Stimulated activated CD4-positive, alpha-beta T cell treated with anti-CD3 and anti-CD28 coated beads, TNF-alpha, amount 100 ng/mL, for 48 hours (primary cell): ENCODE measurements around the gene MAGIX.
A peak's percentile ranks its signal among the peaks of the same experiment; 100 is the strongest.
"Not testable (repeated sequence)": the region's sequence is repeated elsewhere in the genome, so short reads cannot be mapped to it uniquely, and the experiment has no call there.

Source experiments
- DNase-seq, 3 donors: peaks; one replicate each; pipeline ENCODE4 v3.0.0-alpha.2; 2020; ENCODE audit warnings: low read depth in 3 of 3

MAGIX gene

GRCh38 chrX:49160908-49161307 lies 1.6 kb upstream of the MAGIX start:
- DNase-seq = no peak

DNA sequence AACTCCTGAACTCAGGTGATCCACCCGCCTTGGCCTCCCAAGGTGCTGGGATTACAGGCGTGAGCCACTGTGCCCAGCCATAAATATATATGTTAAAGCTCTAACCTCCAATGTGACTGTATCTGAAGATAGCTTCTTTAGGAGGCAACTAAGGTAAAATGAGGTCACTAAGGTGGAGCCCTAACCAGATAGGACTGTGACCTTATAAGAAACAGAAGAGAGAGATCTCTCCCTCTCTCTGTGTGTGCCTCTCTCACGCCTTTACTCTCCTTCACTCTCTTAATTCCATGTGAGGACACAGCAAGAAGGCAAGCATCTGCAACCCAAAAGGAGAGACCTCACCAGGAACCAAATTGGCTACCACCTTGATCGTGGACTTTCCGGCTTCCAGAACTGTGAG lies 926 bp upstream of the MAGIX start:
- no peak for DNase-seq

DNA sequence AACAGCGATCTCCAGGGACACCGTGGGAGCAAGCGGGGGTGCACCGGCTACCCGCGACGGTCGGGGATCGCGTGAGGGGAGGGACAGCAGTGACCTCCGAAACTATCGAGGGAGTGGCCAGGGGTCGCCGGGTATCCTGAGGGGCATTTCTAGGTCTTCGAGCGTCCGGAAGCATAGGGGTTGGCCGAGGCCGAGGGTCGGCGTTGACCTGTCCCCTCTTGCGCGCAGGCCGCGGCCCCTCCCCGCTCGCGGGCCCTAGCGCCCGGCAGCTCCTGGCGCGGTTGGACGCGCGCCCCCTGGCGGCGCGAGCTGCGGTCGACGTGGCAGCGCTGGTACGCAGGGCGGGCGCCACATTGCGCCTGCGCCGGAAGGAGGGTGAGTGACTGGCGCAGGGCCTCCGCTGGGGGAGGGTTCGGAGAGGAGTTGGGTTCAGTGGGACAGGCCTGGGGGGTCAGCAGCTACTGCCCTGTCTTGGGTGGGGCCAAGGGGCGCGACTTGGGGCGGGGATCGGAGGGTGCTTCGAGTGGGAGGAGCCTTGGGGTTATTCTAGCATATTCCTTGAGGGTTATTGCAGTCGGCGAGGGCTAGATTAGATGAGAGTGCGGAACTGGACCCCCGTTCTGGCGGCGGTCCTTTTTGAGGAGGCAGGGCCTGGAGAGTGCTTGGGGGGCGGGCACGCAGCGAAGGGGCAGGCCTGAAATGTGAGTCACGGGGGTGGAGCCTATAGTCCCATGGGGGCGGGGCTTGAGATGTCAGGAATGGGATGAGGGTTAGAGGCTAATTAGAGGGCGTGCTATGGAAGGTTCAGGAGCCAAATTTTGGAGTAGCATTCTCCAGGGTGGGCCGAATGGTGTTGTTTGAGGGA lies 1.2 kb downstream of the MAGIX start:
- peak; percentile 53 to 56 (median 53) for DNase-seq

GRCh38 chrX:49164589-49165360 lies 2.2 kb downstream of the MAGIX start:
- no peak for DNase-seq

GRCh38 chrX:49165901-49166881 lies 3.6 kb downstream of the MAGIX start:
- DNase-seq = peak in 2 of 3 donors; percentile 54 to 67

DNA sequence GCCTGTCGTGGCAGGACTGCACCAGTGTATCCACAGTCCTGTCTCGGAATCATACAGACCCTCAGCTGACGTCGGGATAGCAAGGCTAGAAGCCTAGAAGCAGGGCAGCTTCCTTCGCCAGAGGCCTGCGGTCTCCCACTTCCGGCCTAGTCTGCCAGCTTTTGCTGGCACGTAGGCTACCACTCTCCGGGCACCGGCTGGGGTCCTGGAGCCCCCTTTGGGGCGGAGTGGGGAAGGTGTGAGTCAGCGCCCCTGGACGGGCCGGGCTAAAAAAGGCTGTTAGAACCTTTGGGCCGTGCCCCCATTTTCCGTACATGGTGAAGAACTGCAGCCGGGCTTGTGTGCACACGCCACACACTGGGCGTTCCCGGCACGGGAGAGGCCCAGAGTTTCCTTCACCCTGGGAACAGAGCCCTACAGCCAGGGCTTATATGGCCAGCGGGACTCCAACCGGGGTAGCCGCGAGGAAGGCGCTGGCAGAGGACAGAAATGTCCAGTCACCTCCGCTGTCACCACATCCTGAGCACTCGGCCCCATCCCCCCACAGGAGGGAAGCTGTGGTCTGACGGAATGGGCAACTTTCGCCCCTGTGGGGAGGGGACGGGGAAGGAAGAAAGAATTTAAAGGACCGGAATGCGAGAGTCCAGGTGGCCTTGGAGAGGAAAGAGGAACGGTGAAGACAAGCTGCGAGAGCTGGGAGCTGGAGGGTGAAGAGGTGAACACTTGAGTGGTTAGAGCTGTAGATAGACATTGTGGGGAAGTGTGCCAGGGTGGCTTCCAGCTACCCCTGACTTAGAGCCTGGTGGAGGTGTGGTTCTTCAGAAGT lies 4.6 kb downstream of the MAGIX start:
- peak in 1 of 3 donors; percentile 44 for DNase-seq

- no peak for DNase-seq
Observed at GRCh38 chrX:49167740-49168108, 5.2 kb downstream of the MAGIX start.

GRCh38 chrX:49171752-49172279 lies 9.3 kb downstream of the MAGIX start, which contains the start of gene PLP2:
TSS of gene PLP2 (plus strand) at chrX:49171898. CDS start at chrX:49172001, 103 bp downstream.
- DNase-seq = peak in 2 of 3 donors; percentile 65 to 69

GRCh38 chrX:49172280-49172780 lies 9.8 kb downstream of the MAGIX start:
- DNase-seq = peak in 2 of 3 donors; percentile 55 to 60

GRCh38 chrX:49173544-49173943 lies 11.0 kb downstream of the MAGIX start:
- DNase-seq = not testable (repeated sequence)

GRCh38 chrX:49174723-49175122 lies 12.2 kb downstream of the MAGIX start:
- DNase-seq = no peak

- DNase-seq = no peak
Observed at GRCh38 chrX:49175435-49176274, 13.1 kb downstream of the MAGIX start.

- no peak for DNase-seq
Observed at GRCh38 chrX:49176421-49177326, 14.1 kb downstream of the MAGIX start.

- DNase-seq = no peak
Observed at GRCh38 chrX:49177338-49177833, 14.8 kb downstream of the MAGIX start.

- DNase-seq = no peak
Observed at GRCh38 chrX:49177873-49178480, 15.4 kb downstream of the MAGIX start.

DNA sequence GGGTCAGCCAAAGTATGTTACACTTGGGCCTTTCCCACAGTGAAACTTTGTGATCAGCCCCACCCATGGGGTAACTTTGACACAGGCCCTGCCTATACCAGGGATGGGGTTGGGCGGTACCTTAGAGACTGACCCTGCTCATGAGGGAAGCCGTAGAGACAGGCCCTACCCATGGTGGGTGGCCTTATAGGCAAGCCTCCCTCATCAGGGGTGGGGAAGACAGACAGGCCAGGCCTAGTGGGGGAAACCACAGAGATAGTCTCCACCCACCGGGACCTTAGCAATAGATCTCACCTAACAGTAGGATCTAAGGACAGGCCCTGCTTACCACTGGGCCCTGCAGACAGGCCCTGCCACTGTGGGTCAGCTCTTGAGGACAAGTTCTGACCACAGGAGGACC lies 16.0 kb downstream of the MAGIX start:
- no peak for DNase-seq

DNA sequence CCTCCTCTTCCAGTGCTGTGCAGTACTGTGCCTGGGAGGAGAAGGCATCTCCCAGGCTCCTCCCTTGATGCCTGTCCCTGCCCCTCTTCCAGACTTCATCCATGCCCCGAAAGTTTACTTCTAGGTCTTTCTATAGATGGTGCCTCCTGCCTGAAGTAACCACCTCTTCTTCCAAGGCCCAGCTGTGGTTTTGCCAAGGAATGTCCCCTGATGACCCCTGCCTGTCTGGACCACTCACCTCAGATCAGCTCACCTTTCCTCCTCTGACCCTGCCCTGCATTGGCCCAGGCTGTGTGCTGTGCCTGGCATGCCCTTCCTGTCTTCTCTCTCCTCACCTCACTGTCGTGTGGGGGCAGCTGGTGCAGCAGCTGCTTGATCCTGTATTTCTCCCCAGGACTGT lies 16.8 kb downstream of the MAGIX start:
- no peak for DNase-seq
